Activated naive CD8-positive, alpha-beta T cell treated with anti-CD3 and anti-CD28 coated beads, Interleukin-2, amount 50 U/mL, for 16 hours (primary cell): ENCODE data around the gene PIK3CB.

Experiments
- DNase-seq: peaks from one replicate; pipeline ENCODE4 v3.0.0-alpha.2; 2020; ENCODE audit warnings: low read depth, low spot score

PIK3CB gene

GRCh38 chr3:138834596-138835396 is at the start of gene PIK3CB:
Gene PIK3CB (minus strand): TSS chr3:138834928. CDS start chr3:138759343, 75,585 bp downstream.
- peak; percentile 76 for DNase-seq

GRCh38 chr3:138881233-138881632 is 46.5 kb upstream of the PIK3CB start:
- DNase-seq = no peak

GRCh38 chr3:138879541-138880380 is 45.0 kb upstream of the PIK3CB start:
- no peak for DNase-seq

- no peak for DNase-seq
These were observed 42.5 kb upstream of the PIK3CB start for GRCh38 chr3:138877226-138877625.

GRCh38 chr3:138875754-138876664 is 41.3 kb upstream of the PIK3CB start:
- DNase-seq = no peak

GRCh38 chr3:138875096-138875753 is 40.5 kb upstream of the PIK3CB start:
- no peak for DNase-seq

GRCh38 chr3:138873471-138874278 is 38.9 kb upstream of the PIK3CB start:
- DNase-seq = no peak

- no peak for DNase-seq
These were observed 37.9 kb upstream of the PIK3CB start for GRCh38 chr3:138872632-138873031.

GRCh38 chr3:138867996-138868395 is 33.3 kb upstream of the PIK3CB start:
- no peak for DNase-seq

- no peak for DNase-seq
These were observed 29.0 kb upstream of the PIK3CB start for GRCh38 chr3:138863776-138864113.

GRCh38 chr3:138862924-138863775 is 28.4 kb upstream of the PIK3CB start:
- no peak for DNase-seq

- no peak for DNase-seq
These were observed 27.8 kb upstream of the PIK3CB start for GRCh38 chr3:138862531-138862923.

GRCh38 chr3:138861798-138862197 is 27.1 kb upstream of the PIK3CB start:
- DNase-seq = no peak

- no peak for DNase-seq
These were observed 22.1 kb upstream of the PIK3CB start for GRCh38 chr3:138856799-138857198.

GRCh38 chr3:138854940-138855339 is 20.2 kb upstream of the PIK3CB start:
- no peak for DNase-seq

- DNase-seq = no peak
These were observed 19.5 kb upstream of the PIK3CB start for GRCh38 chr3:138854204-138854603.

- DNase-seq = no peak
These were observed 15.4 kb upstream of the PIK3CB start for GRCh38 chr3:138850151-138850550.

GRCh38 chr3:138849222-138849940 is 14.7 kb upstream of the PIK3CB start:
- DNase-seq = no peak

GRCh38 chr3:138848696-138849095 is 14.0 kb upstream of the PIK3CB start:
- DNase-seq = no peak
